Astrocyte of the spinal cord (primary cell): ENCODE results near the gene ARHGAP22.

ENCODE experiments used
- DNase-seq: peaks from one replicate; pipeline ENCODE4 v3.0.0; 2011; ENCODE audit warnings: low read depth, low spot score
- H3K4me3 ChIP-seq: 2 replicates; pipeline ENCODE4 v1.5.1; 2011; ENCODE audit warnings: low read depth, mild to moderate bottlenecking, low read length, moderate library complexity
- CTCF ChIP-seq: IDR thresholded peaks from 2 replicates; pipeline ENCODE4 v1.5.1; 2012; ENCODE audit warnings: low read depth, mild to moderate bottlenecking, low read length, inconsistent platforms
- in situ Hi-C: cut with HindIII; loops from 2 replicates; pipeline ENCODE4 v1.10.0; 2017; ENCODE audit warnings: low sequenced_read_pairs

The ARHGAP22 gene

GRCh38 chr10:48536916-48537890, 67.7 kb downstream of the ARHGAP22 start:
- no peak overlapping the region for H3K4me3 ChIP-seq
- DNase-seq = no peak
- in situ Hi-C loops = no loop called here
- no peak for TF ChIP-seq CTCF

- TF ChIP-seq CTCF = no peak
- no peak for DNase-seq
Observed at GRCh38 chr10:48536156-48536500, 68.7 kb downstream of the ARHGAP22 start.

GRCh38 chr10:48535416-48536155, 69.3 kb downstream of the ARHGAP22 start:
- no peak overlapping the region for H3K4me3 ChIP-seq
- DNase-seq = no peak
- in situ Hi-C loops = no loop called here
- TF ChIP-seq CTCF = peak; percentile 28

More at GRCh38 chr10:48536156-48536500, 68.7 kb downstream of the ARHGAP22 start:
- in situ Hi-C loops = no loop called here
- no peak overlapping the region for H3K4me3 ChIP-seq

DNA sequence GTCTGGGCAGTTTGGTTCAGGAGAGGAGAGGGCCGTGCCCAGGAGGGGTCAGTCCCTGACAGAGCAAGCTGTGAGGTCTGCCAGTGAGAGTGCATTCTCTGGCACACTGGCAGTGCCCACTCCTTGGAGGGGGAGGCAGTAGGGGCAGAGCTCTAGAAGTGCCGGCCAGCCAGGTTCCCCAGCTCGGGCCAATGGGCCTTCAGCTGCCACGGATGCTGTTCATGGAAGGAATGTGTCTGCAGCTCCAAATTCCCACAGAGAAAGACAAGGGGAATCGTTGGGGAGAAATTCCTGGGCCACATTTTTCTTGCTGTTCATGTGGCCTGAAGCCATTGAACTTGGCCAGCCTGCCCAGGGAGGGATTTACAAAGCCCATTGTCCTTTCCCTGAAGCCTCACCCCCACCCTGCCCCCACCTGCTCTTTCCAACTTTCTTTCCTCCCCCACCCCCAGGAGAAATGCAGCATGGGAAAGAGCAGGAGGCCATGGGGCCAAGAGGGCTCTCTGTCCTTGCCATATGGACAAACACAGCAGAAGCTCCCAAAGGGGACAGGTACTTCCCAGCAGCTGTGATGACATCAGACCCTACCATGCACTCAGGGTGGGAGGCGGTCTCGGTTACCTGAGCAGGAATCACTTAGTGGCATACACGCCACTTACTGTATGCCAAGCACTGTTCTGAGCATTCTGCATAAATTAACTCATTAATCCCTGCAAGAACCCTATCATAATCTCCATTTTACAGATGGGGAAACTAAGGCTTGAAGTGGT, 70.7 kb downstream of the ARHGAP22 start:
- in situ Hi-C loops = no loop called here
- TF ChIP-seq CTCF = no peak
- no peak overlapping the region for H3K4me3 ChIP-seq
- peak; percentile 54 for DNase-seq

GRCh38 chr10:48533540-48533939, 71.3 kb downstream of the ARHGAP22 start:
- no peak overlapping the region for H3K4me3 ChIP-seq
- DNase-seq = no peak
- no peak for TF ChIP-seq CTCF
- in situ Hi-C loops = no loop called here

- TF ChIP-seq CTCF = no peak
- H3K4me3 ChIP-seq = no peak overlapping the region
- in situ Hi-C loops = no loop called here
- peak; percentile 44 for DNase-seq
Observed at GRCh38 chr10:48531486-48531885, 73.4 kb downstream of the ARHGAP22 start.
